GM21786 (cell line): ENCODE data around the gene ABCB9.

Experiments used
- ATAC-seq: cut with Tn5 transposase; IDR thresholded peaks from one replicate; pipeline ENCODE4 v1.9.1; 2021; ENCODE audit not compliant: unreplicated experiment

The ABCB9 gene

GRCh38 chr12:122995503-122996187, 29.4 kb upstream of the ABCB9 start:
- no peak for ATAC-seq

GRCh38 chr12:122994781-122995502, 28.7 kb upstream of the ABCB9 start:
- ATAC-seq, result no peak

GRCh38 chr12:122994140-122994675, 27.9 kb upstream of the ABCB9 start:
- ATAC-seq, result no peak

GRCh38 chr12:122992386-122992785, 26.1 kb upstream of the ABCB9 start:
- no peak for ATAC-seq

- ATAC-seq, result no peak
Observed at GRCh38 chr12:122991623-122992275, 25.5 kb upstream of the ABCB9 start.

- ATAC-seq, result no peak
Observed at GRCh38 chr12:122990961-122991622, 24.8 kb upstream of the ABCB9 start.

- ATAC-seq, result no peak
Observed at GRCh38 chr12:122990561-122990960, 24.3 kb upstream of the ABCB9 start.

GRCh38 chr12:122989874-122990419, 23.7 kb upstream of the ABCB9 start:
- no peak for ATAC-seq

GRCh38 chr12:122989225-122989839, 23.1 kb upstream of the ABCB9 start:
- ATAC-seq, result no peak

- ATAC-seq, result no peak
Observed at GRCh38 chr12:122988612-122989212, 22.4 kb upstream of the ABCB9 start.

GRCh38 chr12:122988036-122988435, 21.8 kb upstream of the ABCB9 start:
- ATAC-seq, result no peak

- no peak for ATAC-seq
Observed at GRCh38 chr12:122987086-122987951, 21.1 kb upstream of the ABCB9 start.

GRCh38 chr12:122986258-122986871, 20.1 kb upstream of the ABCB9 start:
- ATAC-seq, result no peak

- no peak for ATAC-seq
Observed at GRCh38 chr12:122985338-122986257, 19.3 kb upstream of the ABCB9 start.

- ATAC-seq, result no peak
Observed at GRCh38 chr12:122984612-122985337, 18.5 kb upstream of the ABCB9 start.

- ATAC-seq, result no peak
Observed at GRCh38 chr12:122983789-122984515, 17.7 kb upstream of the ABCB9 start.
